Thymus (tissue), 14 donors: ENCODE measurements around the gene DLG4. TPM values are rescaled to one million over a fixed set of nuclear protein-coding genes. Genes with fewer than 3 reads are reported as not detected.

ENCODE experiments used
- DNase-seq, 9 donors: peaks; one replicate each; pipeline ENCODE4 v3.0.0-alpha.2; 2013; ENCODE audit warnings: low spot score in 9 of 9, low read depth in 6 of 9, missing footprints in 1 of 9
- H3K27ac ChIP-seq, 2 donors: one replicate each; pipeline ENCODE4 v1.5.1; 2013; ENCODE audit warnings: control low read depth in 1 of 2, low read depth in 1 of 2, low read length in 1 of 2, mild to moderate bottlenecking in 1 of 2, moderate library complexity in 1 of 2
- H3K27me3 ChIP-seq, 2 donors: one replicate each; pipeline ENCODE4 v1.5.1; 2013; ENCODE audit warnings: low read length in 1 of 2; ENCODE audit not compliant: control insufficient read depth in 2 of 2, insufficient read depth in 1 of 2
- H3K36me3 ChIP-seq, 2 donors: one replicate each; pipeline ENCODE4 v1.5.1; 2013; ENCODE audit warnings: low read length in 1 of 2, mild to moderate bottlenecking in 1 of 2, moderate library complexity in 1 of 2; ENCODE audit not compliant: control insufficient read depth in 2 of 2, insufficient read depth in 2 of 2
- H3K4me1 ChIP-seq, 2 donors: one replicate each; pipeline ENCODE4 v1.5.1; 2013; ENCODE audit warnings: low read length in 2 of 2; ENCODE audit not compliant: control insufficient read depth in 2 of 2, insufficient read depth in 2 of 2
- H3K4me3 ChIP-seq, 2 donors: one replicate each; pipeline ENCODE4 v1.5.1; 2013; ENCODE audit warnings: low read length in 2 of 2, control low read depth in 1 of 2, mild to moderate bottlenecking in 1 of 2
- H3K9me3 ChIP-seq, 2 donors: one replicate each; pipeline ENCODE4 v1.5.1; 2013; ENCODE audit warnings: low read length in 1 of 2, mild to moderate bottlenecking in 1 of 2; ENCODE audit not compliant: control insufficient read depth in 2 of 2, insufficient read depth in 1 of 2
- WGBS: extraction: QIAGEN DNeasy Blood & Tissue Kit; methylation state at CpG from one replicate; pipeline ENCODE4 v1.1.7; 2013; 5-methylcytosine and 5-hydroxymethylcytosine counted together
- long read RNA-seq, 10 donors: transcript quantifications; one replicate each; lab custom pipeline, GENCODE V29; 2026
- polyA plus RNA-seq: library from polyadenylated mRNA; stranded (reverse); fragments of 200-250 nt; gene quantifications from one replicate; pipeline ENCODE4 v1.2.3, GENCODE V29; 2013
- total RNA-seq: library from RNA; stranded (reverse); fragments of 120-200 nt; gene quantifications from one replicate; pipeline ENCODE4 v1.2.4, GENCODE V29; 2013
- donor health status: healthy.

DLG4 gene
- total RNA-seq = 8.5 TPM
- 15.1 TPM for polyA plus RNA-seq
- long read RNA-seq, donor 1 = 0 reads
- long read RNA-seq, donor 2 = 0 reads
- long read RNA-seq, donor 3, partial matches to known transcripts = 113 of 147 reads
- long read RNA-seq, donor 3, other reads (novel, unspliced or antisense) = 32 of 147 reads
- long read RNA-seq, donor 4, partial matches to known transcripts = 0 of 2 reads
- long read RNA-seq, donor 4, other reads (novel, unspliced or antisense) = 0 of 2 reads
- long read RNA-seq, donor 5, partial matches to known transcripts = 0 of 6 reads
- long read RNA-seq, donor 5, other reads (novel, unspliced or antisense) = 0 of 6 reads
- long read RNA-seq, donor 6, transcript DLG4-208 (2 exons, 1,894 nt) = major isoform, 5 of 136 reads
- long read RNA-seq, donor 6, partial matches to known transcripts = 112 of 136 reads
- long read RNA-seq, donor 6, other reads (novel, unspliced or antisense) = 18 of 136 reads
- long read RNA-seq, donor 7, partial matches to known transcripts = 0 of 2 reads
- long read RNA-seq, donor 7, other reads (novel, unspliced or antisense) = 0 of 2 reads
- long read RNA-seq, donor 8, partial matches to known transcripts = 0 of 2 reads
- long read RNA-seq, donor 8, other reads (novel, unspliced or antisense) = 0 of 2 reads
- long read RNA-seq, donor 9, partial matches to known transcripts = 0 of 1 reads
- long read RNA-seq, donor 9, other reads (novel, unspliced or antisense) = 0 of 1 reads
- long read RNA-seq, donor 10, partial matches to known transcripts = 0 of 1 reads
- long read RNA-seq, donor 10, other reads (novel, unspliced or antisense) = 0 of 1 reads

DNA sequence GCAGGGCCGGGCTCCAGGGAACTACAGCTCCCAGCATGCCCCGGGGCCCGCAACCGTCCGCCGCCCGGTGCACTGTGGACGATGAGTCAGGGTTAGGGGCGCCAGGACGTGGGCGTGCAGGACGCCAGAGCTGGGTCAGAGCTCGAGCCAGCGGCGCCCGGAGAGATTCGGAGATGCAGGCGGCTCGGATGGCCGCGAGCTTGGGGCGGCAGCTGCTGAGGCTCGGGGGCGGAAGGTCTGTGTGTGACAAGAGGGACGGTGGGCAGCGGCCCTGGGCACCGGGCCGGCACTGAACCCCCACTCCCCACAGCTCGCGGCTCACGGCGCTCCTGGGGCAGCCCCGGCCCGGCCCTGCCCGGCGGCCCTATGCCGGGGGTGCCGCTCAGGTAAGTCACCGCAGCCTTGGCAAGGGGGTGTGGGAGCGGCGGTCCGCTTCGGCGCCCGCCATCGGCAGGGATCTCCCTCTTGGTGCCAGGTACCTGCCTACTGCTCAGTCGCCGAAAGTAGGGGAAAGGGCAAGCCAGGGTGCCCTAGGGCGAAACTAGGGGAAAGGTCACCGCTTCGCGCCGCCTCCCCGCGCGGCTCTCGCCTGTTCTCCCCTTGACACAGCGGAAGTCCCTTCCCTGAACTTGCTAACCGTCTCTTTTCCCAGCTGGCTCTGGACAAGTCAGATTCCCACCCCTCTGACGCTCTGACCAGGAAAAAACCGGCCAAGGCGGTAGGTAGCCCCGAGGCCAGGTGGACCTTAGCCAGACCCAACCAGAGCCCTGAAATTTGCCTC, at the start of gene DLG4, which contains the start of gene ACADVL:
Gene DLG4 (minus strand): TSS at position 25 of the 781 bp plus-strand sequence.
Gene ACADVL (plus strand): TSS at position 127 of the 781 bp plus-strand sequence. CDS start 47 bp downstream, at position 174.
- peak within 1 kb of the TSS; percentile 72 to 94 for H3K4me3 ChIP-seq
- H3K9me3 ChIP-seq = peaks cover 0 to 3% of the 10 kb centered on the region in 2 donors
- no peaks in the 10 kb centered on the region for H3K27me3 ChIP-seq
- peak within 1 kb of the TSS; percentile 89 to 90 for H3K27ac ChIP-seq
- peaks cover 43 to 58% of the 10 kb centered on the region in 2 donors for H3K4me1 ChIP-seq
- under 1% methylated on average over 63 of the region's 63 CpGs for WGBS
- DNase-seq = peak in 3 of 9 donors; percentile 70 to 84 (median 74)
- peaks cover 33 to 36% of the 10 kb centered on the region in 2 donors for H3K36me3 ChIP-seq

DNA sequence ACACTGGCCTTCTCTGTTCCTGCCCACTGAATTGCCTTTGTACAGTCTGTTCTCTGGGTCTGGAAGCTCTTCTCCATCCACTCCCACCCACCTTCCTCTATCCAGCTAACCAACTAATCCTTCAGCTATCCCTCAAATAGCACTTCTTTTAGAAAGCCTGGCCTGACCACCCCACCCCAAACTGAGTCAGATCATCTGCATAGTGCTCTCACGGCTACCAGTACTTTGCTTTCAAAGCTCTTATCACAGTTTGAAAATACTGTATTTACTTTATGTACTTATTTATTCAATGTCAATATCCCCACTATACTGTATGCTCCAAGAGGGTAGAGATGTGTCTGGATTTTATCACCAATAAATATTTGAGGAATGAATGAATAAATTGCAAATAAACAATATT, 47.1 kb upstream of the DLG4 start:
- peaks cover 8 to 20% of the 10 kb centered on the region in 2 donors for H3K4me1 ChIP-seq
- DNase-seq = no peak
- WGBS = 90% methylated on average over 1 of the region's 1 CpG
- no peak overlapping the region for H3K27ac ChIP-seq
- H3K9me3 ChIP-seq = peaks cover 0 to 3% of the 10 kb centered on the region in 2 donors
- H3K36me3 ChIP-seq = no peaks in the 10 kb centered on the region
- H3K27me3 ChIP-seq = peaks cover 19 to 72% of the 10 kb centered on the region in 2 donors
- no peak overlapping the region for H3K4me3 ChIP-seq

DNA sequence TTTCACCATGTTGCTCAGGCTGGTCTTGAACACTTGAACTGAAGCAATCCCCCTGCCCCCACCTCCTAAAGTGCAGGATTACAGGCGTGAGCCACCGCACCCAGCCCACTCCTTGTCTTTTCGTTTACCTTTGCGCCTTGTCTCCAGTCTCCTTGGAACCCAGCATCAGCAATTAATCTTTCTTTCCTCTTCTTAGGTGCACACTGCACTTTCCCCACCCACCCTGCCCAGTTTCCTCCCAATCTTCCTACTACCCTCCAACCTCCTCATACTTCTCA, 44.1 kb upstream of the DLG4 start:
- Histone ChIP-seq H3K9me3 (peaks cover 0 to 3% of the 10 kb centered on the region in 2 donors), H3K36me3 (peaks cover 12 to 13% of the 10 kb centered on the region in 2 donors), H3K27me3 (peaks cover 39 to 80% of the 10 kb centered on the region in 2 donors), H3K4me3 (no peak overlapping the region), H3K4me1 (peaks cover 15 to 31% of the 10 kb centered on the region in 2 donors), H3K27ac (no peak overlapping the region)
- 40% methylated on average over 4 of the region's 4 CpGs for WGBS
- DNase-seq = no peak

DNA sequence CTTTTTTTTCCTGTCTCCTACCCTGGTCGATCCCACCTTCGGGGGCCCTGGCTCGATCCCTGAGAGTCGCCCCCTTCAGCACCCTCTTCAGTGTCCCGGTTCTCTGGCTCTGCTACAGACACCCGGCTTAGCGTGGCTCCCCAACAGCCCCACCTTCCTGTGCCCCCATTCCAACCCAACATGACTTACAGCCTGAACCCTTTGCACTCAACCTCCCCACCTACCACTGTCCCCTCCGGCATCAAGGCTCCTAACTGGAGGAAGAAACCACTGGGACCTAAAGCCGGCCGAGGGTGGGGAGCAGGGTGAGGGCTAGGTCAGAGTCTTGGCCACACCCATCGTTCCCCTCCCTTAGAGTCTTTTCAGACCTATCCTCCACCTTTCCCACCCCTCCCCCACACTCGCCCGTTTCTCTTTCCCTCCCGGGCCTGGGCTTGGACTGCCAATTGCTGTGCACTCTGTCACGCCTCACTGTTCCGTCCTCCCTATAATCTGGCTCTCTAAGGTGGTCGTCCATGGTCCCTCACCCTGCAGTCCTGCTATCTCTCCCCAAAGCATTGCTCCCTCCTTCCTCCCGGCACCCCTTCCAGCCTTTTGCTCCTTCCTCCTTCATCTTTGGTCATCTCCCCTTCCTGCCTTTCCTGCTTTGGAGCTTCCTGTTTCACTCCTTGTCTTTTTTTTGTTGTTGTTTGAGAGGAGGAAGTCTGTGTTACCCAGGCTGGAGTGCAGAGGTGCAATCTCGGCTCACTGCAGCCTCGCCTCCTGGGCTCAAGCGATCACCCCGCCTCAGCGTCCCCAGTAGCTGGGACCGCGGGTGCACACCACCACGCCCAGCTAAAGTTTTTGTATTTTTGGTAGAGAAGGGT, 43.5 kb upstream of the DLG4 start:
- peak in 1 of 9 donors; percentile 8 for DNase-seq
- Histone ChIP-seq H3K27ac (peak overlapping the region in 1 of 2 donors; percentile 60), H3K4me1 (peaks cover 15 to 31% of the 10 kb centered on the region in 2 donors), H3K36me3 (peaks cover 17 to 18% of the 10 kb centered on the region in 2 donors), H3K4me3 (peak overlapping the region in 1 of 2 donors; percentile 18), H3K27me3 (peaks cover 39 to 76% of the 10 kb centered on the region in 2 donors), H3K9me3 (peaks cover 0 to 3% of the 10 kb centered on the region in 2 donors)
- WGBS = 6% methylated on average over 26 of the region's 26 CpGs

DNA sequence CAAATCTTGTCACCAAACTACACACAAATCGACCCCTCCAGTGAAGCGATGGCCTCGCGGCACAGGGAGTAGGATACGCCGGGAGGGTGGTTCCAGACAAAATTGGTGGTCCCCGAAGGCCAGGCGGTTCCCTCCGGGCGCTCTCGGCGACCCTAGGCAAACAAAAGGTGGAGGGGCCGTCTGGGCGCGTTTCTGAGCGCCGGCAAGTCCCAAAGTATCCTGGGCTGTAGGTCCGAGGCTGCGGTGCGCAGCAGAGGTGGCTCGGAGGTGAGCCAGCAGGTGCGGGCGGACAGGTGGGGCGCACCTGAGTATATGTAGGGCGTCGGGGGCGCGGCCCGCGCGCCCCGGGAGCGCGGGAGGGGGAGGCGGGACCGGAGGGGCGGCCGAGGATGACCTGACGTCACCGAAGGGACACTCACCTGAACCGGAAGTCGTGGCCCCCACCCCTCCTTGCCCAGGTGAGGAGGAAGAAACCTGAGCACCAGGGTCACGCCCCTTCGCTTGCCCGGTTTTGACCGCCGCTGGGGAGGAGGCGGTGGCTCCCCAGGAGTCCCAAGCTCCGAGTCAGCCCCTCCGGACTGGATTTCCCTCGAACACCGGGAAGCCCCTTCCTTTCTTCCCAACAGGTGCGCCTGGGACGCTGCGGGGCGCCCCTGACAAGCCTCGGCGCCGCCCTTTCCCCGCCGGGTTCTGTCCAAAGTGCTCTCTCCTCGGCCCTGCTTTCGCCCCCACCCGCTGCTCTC, 42.7 kb upstream of the DLG4 start, which contains the start of gene CLDN7:
Gene CLDN7 (minus strand): TSS at position 287 of the 743 bp plus-strand sequence. CDS start 435 bp downstream, outside the sequence.
- WGBS = 10% methylated on average over 64 of the region's 64 CpGs
- peak within 1 kb of the TSS in 1 of 2 donors; percentile 60 for H3K27ac ChIP-seq
- H3K9me3 ChIP-seq = peaks cover 0 to 3% of the 10 kb centered on the region in 2 donors
- H3K4me1 ChIP-seq = peaks cover 15 to 31% of the 10 kb centered on the region in 2 donors
- peak within 1 kb of the TSS; percentile 8 to 45 for H3K4me3 ChIP-seq
- H3K27me3 ChIP-seq = peaks cover 39 to 70% of the 10 kb centered on the region in 2 donors
- DNase-seq = peak in 1 of 9 donors; percentile 26
- peaks cover 21 to 25% of the 10 kb centered on the region in 2 donors for H3K36me3 ChIP-seq

DNA sequence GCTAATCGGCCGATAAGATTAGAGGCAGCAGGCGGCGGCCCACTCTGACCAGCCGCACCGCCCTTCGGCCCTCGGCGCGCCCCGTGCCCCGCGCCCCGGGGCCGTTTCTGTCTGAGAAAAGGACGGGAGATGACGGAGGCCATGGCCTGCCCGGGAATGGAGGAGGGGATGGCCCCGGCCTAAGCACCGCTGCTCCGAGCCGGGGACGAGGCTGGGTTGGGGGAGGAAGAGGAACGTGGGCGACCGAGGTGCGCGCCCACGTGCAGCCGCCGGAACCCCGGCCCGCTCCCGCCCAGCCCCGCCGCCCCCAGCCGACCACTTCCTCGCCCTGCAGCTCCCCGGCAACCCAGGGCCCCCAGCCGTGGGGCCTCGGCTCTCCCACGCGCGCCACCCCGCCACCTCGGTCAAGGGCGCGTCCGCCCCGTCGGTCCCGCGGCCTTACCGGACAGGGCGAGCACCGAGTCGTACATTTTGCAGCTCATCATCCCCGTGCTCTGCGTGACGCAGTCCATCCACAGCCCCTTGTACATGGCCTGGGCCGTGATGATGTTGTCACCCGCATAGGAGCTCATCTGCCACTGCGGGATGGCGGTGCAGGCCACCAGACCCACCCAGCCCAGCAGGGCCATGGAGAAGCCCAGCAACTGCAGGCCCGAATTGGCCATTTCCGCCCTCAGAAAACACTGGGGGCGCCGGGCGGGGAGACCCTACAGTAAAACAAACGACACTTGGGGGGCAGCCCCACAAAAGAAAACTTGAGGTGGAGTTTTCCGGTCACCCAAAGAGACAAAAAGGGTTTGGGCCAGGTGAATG, 41.9 kb upstream of the DLG4 start:
- Histone ChIP-seq H3K27ac (peak overlapping the region in 1 of 2 donors; percentile 25), H3K4me3 (peak overlapping the region; percentile 8 to 45), H3K4me1 (peaks cover 15 to 31% of the 10 kb centered on the region in 2 donors), H3K27me3 (peaks cover 39 to 64% of the 10 kb centered on the region in 2 donors), H3K36me3 (peaks cover 28 to 30% of the 10 kb centered on the region in 2 donors), H3K9me3 (peaks cover 0 to 7% of the 10 kb centered on the region in 2 donors)
- WGBS = 9% methylated on average over 71 of the region's 71 CpGs
- DNase-seq = peak in 1 of 9 donors; percentile 30
